Measurements from ENCODE around the gene PRRC2B. TPM values are rescaled to one million over a fixed set of nuclear protein-coding genes. Genes with fewer than 3 reads are reported as not detected.

Gene PRRC2B
- total RNA-seq, 4 donors from 2014 or later, result 80.7 to 126 (median 100) TPM

- ATAC-seq (ENCODE audit: low FRiP score) (no peak), DNase-seq (ENCODE audit: low spot score) (no peak)
- TF ChIP-seq CTCF (IDR thresholded peaks at IDR 0.05), result no peak
These were observed 83.0 kb downstream of the PRRC2B start for GRCh38 chr9:131476777-131477345.

GRCh38 chr9:131477367-131477766 lies 83.5 kb downstream of the PRRC2B start:
- TF ChIP-seq CTCF (IDR thresholded peaks at IDR 0.05), result no peak
- no peak for ATAC-seq (ENCODE audit: low FRiP score)
- no peak for DNase-seq (ENCODE audit: low spot score)

GRCh38 chr9:131477816-131478419 lies 84.0 kb downstream of the PRRC2B start:
- no peak for TF ChIP-seq CTCF (IDR thresholded peaks at IDR 0.05)
- DNase-seq (ENCODE audit: low spot score) (no peak), ATAC-seq (ENCODE audit: low FRiP score) (no peak)

GRCh38 chr9:131478421-131478868 lies 84.6 kb downstream of the PRRC2B start:
- DNase-seq (ENCODE audit: low spot score) (no peak), ATAC-seq (ENCODE audit: low FRiP score) (no peak)
- TF ChIP-seq CTCF (IDR thresholded peaks at IDR 0.05), result no peak

- no peak for ATAC-seq (ENCODE audit: low FRiP score)
- DNase-seq (ENCODE audit: low spot score), result no peak
- no peak for TF ChIP-seq CTCF (IDR thresholded peaks at IDR 0.05)
These were observed 85.0 kb downstream of the PRRC2B start for GRCh38 chr9:131478911-131479310.

GRCh38 chr9:131480258-131480657 lies 86.4 kb downstream of the PRRC2B start:
- no peak for DNase-seq (ENCODE audit: low spot score)
- no peak for TF ChIP-seq CTCF (IDR thresholded peaks at IDR 0.05)
- no peak for ATAC-seq (ENCODE audit: low FRiP score)

All from omental fat pad (tissue), 4 donors.